H1 (cell line): ENCODE results near the gene UHMK1. TPM values are rescaled to one million over a fixed set of nuclear protein-coding genes. Genes with fewer than 3 reads are reported as not detected.

ENCODE experiments used
- ASH2L ChIP-seq: fragments of 200-600, 300-600 bp; sonication (generic); IDR thresholded peaks from one replicate; pipeline ENCODE4 v1.7.1; 2017; ENCODE audit warnings: low read length
- BCL11A ChIP-seq, 2 experiments: IDR thresholded peaks; one replicate each; pipeline ENCODE4 v1.6.1; 2011; ENCODE audit warnings: low read depth in 2 of 2, low read length in 2 of 2, mild to moderate bottlenecking in 2 of 2
- CBX5 ChIP-seq: fragments of 300-800, 300-1000 bp; sonication (generic); IDR thresholded peaks from 2 replicates; pipeline ENCODE4 v1.7.1; 2016; ENCODE audit warnings: antibody characterized with exemption, low read length, low read depth
- CBX8 ChIP-seq: fragments of 300-800, 300-1000 bp; sonication (generic); IDR thresholded peaks from 2 replicates; pipeline ENCODE4 v1.7.1; 2016; ENCODE audit warnings: low read depth, low read length, borderline replicate concordance
- CHD2 ChIP-seq: IDR thresholded peaks from 2 replicates; pipeline ENCODE4 v1.6.1; 2012; ENCODE audit warnings: low read length, improper control_type of control experiment
- HDAC2 ChIP-seq, 2 experiments: fragments of 300-600 bp in 1 of 2; sonication (generic) in 1 of 2; IDR thresholded peaks; 2 replicates each; pipeline ENCODE4 v1.6.1; 2011 to 2012; ENCODE audit warnings: low read depth in 2 of 2, low read length in 2 of 2, mild to moderate bottlenecking in 2 of 2, moderate library complexity in 2 of 2, borderline replicate concordance in 1 of 2, inconsistent platforms in 1 of 2
- HDAC6 ChIP-seq: IDR thresholded peaks from one replicate; pipeline ENCODE4 v1.7.1; 2012; ENCODE audit warnings: low read depth, mild to moderate bottlenecking, inconsistent platforms, low read length, moderate library complexity
- RFX5 ChIP-seq: IDR thresholded peaks from 2 replicates; pipeline ENCODE4 v1.6.1; 2011; ENCODE audit warnings: low read depth, low read length, improper control_type of control experiment, borderline replicate concordance
- RXRA ChIP-seq: IDR thresholded peaks from 2 replicates; pipeline ENCODE4 v1.6.1; 2011; ENCODE audit warnings: low read depth, mild to moderate bottlenecking, low read length, moderate library complexity; ENCODE audit not compliant: insufficient read depth
- SIX5 ChIP-seq: IDR thresholded peaks from 2 replicates; pipeline ENCODE4 v1.6.1; 2011; ENCODE audit warnings: mild to moderate bottlenecking, low read depth, low read length
- SRF ChIP-seq: IDR thresholded peaks from 2 replicates; pipeline ENCODE4 v1.6.1; 2011; ENCODE audit warnings: mild to moderate bottlenecking, low read depth, low read length, moderate library complexity
- SUZ12 ChIP-seq: fragments of 200-600 bp; sonication (generic); IDR thresholded peaks from 2 replicates; pipeline ENCODE4 v1.6.1; 2012; ENCODE audit warnings: mild to moderate bottlenecking, inconsistent platforms, low read length, moderate library complexity, mixed read lengths
- TAF1 ChIP-seq: IDR thresholded peaks from 2 replicates; pipeline ENCODE4 v1.6.1; 2011; ENCODE audit warnings: mild to moderate bottlenecking, low read depth, low read length
- TAF7 ChIP-seq: optimal IDR thresholded peaks from 2 replicates; pipeline ENCODE3; 2011; ENCODE audit warnings: low read depth, mild to moderate bottlenecking, inconsistent platforms, low read length, moderate library complexity, borderline replicate concordance
- polyA plus RNA-seq, 7 experiments: library from polyadenylated mRNA; depleted of rRNA in 3 of 7; stranded (reverse) in 5 of 7; unstranded in 2 of 7; fragments of >200 nt in 5 of 7; fragments of 200-250 nt in 2 of 7; gene quantifications; 1 replicate in 5 of 7; 2 replicates in 1 of 7; 4 replicates in 1 of 7; pipeline versions ENCODE4 v1.2.1 to v1.2.3, GENCODE V29; 2011 to 2013; ENCODE audit warnings: missing spikeins in 2 of 7, mixed read lengths in 2 of 7
- total RNA-seq: library from RNA; stranded (reverse); fragmentation: NEBNext Ultra II Directional; extraction: Animal tissue kit (Norgen Biotek cat#: 25700); gene quantifications from 2 replicates; pipeline ENCODE4 v1.2.1, GENCODE V29; 2021

The UHMK1 gene
- total and polyA plus RNA-seq, 2 of the 8 experiments (the other 6 are each of a cell fraction or from before 2014, with no cell fraction given): 4.6 to 16.1 TPM

DNA sequence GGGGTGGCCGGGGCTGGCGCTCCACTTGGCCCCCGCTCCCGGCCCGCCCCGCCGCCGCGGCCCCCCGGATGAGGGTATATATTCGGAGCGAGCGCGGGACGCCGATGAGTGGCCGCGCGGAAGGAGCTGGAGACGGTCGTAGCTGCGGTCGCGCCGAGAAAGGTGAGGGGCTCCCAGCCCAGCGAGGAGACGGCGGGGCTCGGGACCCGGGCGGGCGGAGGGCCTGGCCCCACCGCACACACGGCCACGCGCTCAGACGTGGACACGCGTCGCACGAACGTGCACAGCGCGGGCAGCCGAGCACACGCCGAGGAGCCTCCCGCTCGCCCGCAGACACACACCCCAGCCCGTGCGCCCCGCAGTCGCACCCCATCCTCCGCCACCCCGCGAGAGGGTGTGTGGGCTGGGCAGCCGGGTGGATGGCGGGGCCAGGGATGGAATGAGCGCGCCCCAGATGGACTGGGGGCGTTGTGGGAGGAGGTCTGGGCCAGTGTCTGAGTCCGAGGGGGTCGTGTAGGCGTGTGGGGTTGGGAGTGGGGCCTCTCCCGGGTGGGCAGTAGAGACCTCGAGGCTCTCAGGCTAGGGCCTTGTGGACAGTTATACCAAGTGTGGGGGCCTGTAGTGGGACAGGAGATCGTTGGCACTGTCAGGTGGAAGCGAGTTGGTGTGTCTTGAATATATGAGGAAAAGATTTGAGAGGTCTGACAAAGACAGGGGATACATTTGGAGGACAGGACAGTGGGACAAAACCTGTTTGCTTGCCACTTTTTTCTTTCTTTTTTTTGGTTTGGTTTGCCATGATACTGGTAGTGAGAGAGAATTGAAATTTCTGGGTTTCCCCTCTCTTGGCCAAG lies 64.2 kb downstream of the UHMK1 start, which contains the start of gene UAP1 (continued):
- TF ChIP-seq SUZ12: no peak
- TF ChIP-seq TAF1: no peak
- no peak for TF ChIP-seq CBX5
- TF ChIP-seq SIX5: no peak
- no peak for TF ChIP-seq SRF
- TF ChIP-seq CHD2: no peak
- no peak for TF ChIP-seq BCL11A (IDR thresholded peaks at IDR 0.05; ENCODE audit: low read depth in 2 of 2, low read length in 2 of 2)
- peak; percentile 60 for TF ChIP-seq ASH2L
- no peak for TF ChIP-seq HDAC6
- no peak for TF ChIP-seq RFX5
- TF ChIP-seq CBX8: no peak
- TF ChIP-seq RXRA: no peak
- no peak for TF ChIP-seq TAF7
- TF ChIP-seq HDAC2 (IDR thresholded peaks at IDR 0.05; ENCODE audit: borderline replicate concordance in 1 of 2, low read depth in 2 of 2, low read length in 2 of 2): no peak
